Hindlimb muscle (tissue), 1 donor: ENCODE data around the gene PIGH. TPM values are rescaled to one million over a fixed set of nuclear protein-coding genes. Genes with fewer than 3 reads are reported as not detected.
"Not testable (repeated sequence)": the region's sequence is repeated elsewhere in the genome, so short reads cannot be mapped to it uniquely, and the experiment has no call there.

Source experiments
- DNase-seq: peaks from one replicate; pipeline ENCODE4 v3.0.0-alpha.2; 2013
- polyA plus RNA-seq: library from polyadenylated mRNA; unstranded; fragments of 120-200 nt; gene quantifications from one replicate; pipeline ENCODE4 v1.2.1, GENCODE V29; 2013; ENCODE audit not compliant: insufficient read length

The PIGH gene
- polyA plus RNA-seq, 1 donor = 14.6 TPM

DNA sequence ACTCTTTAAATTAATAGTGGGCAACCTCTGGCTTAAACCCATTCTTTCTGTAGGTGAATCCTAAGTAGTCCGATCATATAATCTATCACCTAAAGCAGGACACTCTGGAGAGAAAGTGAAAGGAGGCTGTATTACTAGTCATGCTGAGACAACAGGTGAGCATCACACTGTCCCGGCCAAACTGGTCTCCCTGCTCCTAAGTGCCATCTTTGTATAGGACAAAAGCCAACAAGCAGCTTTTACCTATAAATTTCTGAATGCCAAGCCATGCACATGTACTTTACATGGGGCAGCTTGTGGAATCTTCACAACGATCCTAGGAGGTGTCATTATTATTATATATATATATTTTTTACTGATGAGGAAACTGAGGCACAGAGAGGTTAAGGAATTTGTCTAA, 48.9 kb downstream of the PIGH start:
- DNase-seq = no peak

DNA sequence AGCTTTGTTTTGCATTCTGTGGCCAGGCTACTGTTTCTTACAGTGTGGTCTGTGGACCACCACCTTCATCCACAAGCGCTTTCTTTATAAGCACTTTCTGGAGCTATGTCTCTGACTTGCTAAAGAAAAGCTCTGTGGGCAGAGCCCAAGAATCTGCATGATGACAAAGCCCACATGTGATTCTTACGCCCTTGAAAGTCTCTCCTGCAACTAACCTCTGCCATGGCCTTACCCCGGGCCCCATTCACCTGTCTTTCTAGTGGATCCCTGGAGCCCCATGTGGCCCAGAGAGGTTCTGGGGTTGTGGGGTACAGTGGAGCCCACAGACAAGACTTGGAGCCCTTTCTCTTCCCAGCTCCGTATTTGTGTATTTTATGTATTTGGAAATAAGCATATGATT, 50.3 kb downstream of the PIGH start:
- no peak for DNase-seq

DNA sequence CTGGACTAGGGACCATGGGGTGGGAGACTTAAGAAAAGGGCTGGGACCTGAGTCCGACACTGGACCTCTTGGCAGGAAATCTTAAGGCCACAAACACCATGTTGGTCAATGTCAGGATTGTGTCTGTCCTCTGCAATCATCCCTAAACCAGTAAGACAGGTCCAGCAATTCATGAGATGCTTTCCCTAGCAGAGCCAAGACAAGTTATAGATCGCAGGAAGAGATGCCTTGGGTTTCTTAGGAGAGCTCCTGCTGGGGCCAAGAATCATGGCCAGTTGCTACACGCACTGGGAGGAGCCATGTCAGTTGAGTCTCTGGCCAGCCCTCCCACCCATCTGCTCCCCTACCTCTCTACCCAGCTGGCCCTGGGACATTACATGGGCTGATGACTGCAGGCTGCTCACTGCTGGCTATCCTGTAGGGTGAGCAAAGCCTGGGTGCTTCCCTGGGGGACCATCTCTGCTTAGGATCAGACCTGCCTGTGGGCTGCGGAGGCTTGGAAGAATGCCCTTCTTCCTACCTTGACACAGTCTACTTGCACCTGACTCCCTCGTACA, 52.8 kb downstream of the PIGH start:
- no peak for DNase-seq

DNA sequence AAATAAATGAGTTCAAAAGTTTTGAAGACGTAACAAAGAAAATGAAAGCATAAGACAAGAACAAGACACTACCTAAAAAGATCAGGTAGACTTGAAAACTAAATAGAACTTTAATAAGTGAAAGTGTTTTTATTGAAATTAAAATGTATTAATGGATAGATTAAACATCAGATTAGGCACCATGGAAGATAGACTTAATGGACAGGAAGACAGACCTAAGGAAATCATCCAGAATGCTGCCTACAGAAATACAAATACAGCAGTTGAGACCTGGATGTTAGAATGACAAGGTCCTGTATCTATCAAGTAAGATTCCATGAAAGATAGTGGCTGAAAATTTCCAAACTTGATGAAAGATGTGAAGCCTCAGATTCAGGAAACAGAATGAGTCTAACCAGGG, 55.5 kb downstream of the PIGH start:
- DNase-seq = no peak

DNA sequence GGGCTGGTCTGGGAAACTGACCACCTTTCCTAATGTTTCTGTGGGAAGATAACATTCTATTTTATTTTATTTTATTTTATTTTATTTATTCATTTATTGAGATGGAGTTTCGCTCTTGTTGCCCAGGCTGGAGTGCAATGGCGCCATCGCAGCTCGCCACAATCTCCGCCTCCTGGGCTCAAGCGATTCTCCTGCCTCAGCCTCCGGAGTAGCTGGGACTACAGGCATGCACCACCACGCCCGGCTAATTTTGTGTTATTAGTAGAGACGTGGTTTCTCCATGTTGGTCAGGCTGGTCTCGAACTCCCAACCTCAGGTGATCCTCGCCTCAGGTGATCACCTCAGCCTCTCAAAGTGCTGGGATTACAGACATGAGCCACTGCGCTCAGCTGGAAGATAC, 57.4 kb downstream of the PIGH start:
- DNase-seq = not testable (repeated sequence)

DNA sequence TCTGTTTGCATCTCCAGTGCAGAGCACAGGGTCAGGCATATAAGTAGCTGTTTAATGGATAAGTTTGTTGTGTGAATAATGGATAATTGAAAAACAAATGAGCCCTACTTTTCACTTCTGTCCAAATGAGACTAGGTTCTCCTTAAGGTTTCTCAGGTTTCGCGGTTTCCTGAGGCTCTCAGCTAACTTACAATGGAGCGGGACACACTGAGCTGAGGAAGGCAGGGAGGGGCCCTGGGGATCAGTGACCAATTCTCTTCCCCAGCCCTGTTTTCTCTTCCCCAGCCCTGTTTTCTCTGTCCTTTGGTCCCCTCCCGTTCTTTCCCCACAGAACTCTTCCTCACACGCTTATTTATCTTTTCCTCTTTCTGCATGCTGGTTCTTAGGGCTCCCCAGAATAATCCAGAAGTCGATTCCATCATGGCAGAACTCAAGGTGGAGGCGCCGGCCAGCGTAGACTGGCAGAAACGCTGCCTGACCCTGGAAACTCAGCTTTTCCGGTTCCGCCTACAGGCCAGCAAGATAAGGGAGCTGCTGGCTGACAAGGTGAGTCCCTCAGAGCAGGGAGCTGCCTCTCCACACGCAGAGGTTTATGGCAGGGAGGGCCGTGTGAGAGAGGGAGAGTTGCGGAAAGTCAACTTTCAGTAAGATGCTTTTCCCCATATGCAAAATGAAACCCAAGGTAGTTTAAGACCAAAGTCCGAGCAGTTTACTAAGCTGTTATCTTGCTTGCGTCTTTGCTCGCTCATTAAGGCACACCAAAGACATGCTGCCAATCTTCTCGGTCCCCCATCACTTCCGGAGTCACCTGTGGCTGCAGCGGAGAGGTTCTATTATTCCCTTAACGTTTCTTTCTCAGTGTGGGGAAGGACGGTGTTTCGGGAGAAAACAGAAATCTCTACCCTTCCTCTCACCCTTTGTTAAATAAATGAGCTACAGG, 58.4 kb downstream of the PIGH start:
- DNase-seq = no peak

Other genes with a start within 250 kb of the PIGH start
- 68.2 TPM for gene ATP6V1D, start 240.5 kb downstream of the PIGH start, polyA plus RNA-seq
- 82.4 TPM for gene EIF2S1, start 239.9 kb downstream of the PIGH start, polyA plus RNA-seq
- 0.62 TPM for gene PLEK2, start 188.1 kb downstream of the PIGH start, polyA plus RNA-seq
- 0.31 TPM for gene TMEM229B, start 111.5 kb downstream of the PIGH start, polyA plus RNA-seq
- 2.0 TPM for gene PLEKHH1, start 67.0 kb downstream of the PIGH start, polyA plus RNA-seq
- 2.1 TPM for gene ARG2, start 19.7 kb upstream of the PIGH start, polyA plus RNA-seq
- gene VTI1B, start 74.4 kb upstream of the PIGH start, polyA plus RNA-seq = 70.8 TPM
- 40.9 TPM for gene RDH11, start 95.5 kb upstream of the PIGH start, polyA plus RNA-seq
- gene RDH12, start 101.6 kb upstream of the PIGH start, polyA plus RNA-seq = 1.2 TPM
- gene ZFYVE26, start 216.3 kb upstream of the PIGH start, polyA plus RNA-seq = 17.8 TPM
- gene RAD51B, start 219.5 kb upstream of the PIGH start, polyA plus RNA-seq = 10.2 TPM